Medulla oblongata (tissue), 1 donor: ENCODE measurements around the gene UACA.
A peak's percentile ranks its signal among the peaks of the same experiment; 100 is the strongest.
"Not testable (repeated sequence)": the region's sequence is repeated elsewhere in the genome, so short reads cannot be mapped to it uniquely, and the experiment has no call there.

ENCODE experiments used
- DNase-seq: peaks from one replicate; pipeline ENCODE4 v3.0.0-alpha.2; 2015; ENCODE audit errors: extremely low spot score

Gene UACA

GRCh38 chr15:70763120-70763949 lies at the start of gene UACA:
Gene UACA (minus strand): TSS chr15:70763558. CDS start chr15:70763407, 151 bp downstream.
- peak; percentile 97 for DNase-seq

GRCh38 chr15:70812827-70813364 lies 49.5 kb upstream of the UACA start:
- DNase-seq = no peak

GRCh38 chr15:70810916-70811578 lies 47.7 kb upstream of the UACA start:
- no peak for DNase-seq

GRCh38 chr15:70806992-70807712 lies 43.8 kb upstream of the UACA start:
- DNase-seq = peak; percentile 78

GRCh38 chr15:70804388-70804787 lies 41.0 kb upstream of the UACA start:
- not testable (repeated sequence) for DNase-seq

GRCh38 chr15:70802629-70803028 lies 39.3 kb upstream of the UACA start:
- DNase-seq = no peak

- DNase-seq = no peak
Measured at GRCh38 chr15:70801109-70801508, 37.8 kb upstream of the UACA start.

GRCh38 chr15:70799667-70800450 lies 36.5 kb upstream of the UACA start:
- peak; percentile 24 for DNase-seq

- DNase-seq = no peak
Measured at GRCh38 chr15:70797464-70797863, 34.1 kb upstream of the UACA start.

GRCh38 chr15:70796516-70797310 lies 33.4 kb upstream of the UACA start:
- DNase-seq = no peak

GRCh38 chr15:70795311-70795665 lies 31.9 kb upstream of the UACA start:
- DNase-seq = no peak

- DNase-seq = no peak
Measured at GRCh38 chr15:70794596-70795310, 31.4 kb upstream of the UACA start.

GRCh38 chr15:70793694-70794093 lies 30.3 kb upstream of the UACA start:
- DNase-seq = no peak

GRCh38 chr15:70792171-70792573 lies 28.8 kb upstream of the UACA start:
- DNase-seq = no peak

- no peak for DNase-seq
Measured at GRCh38 chr15:70791259-70791658, 27.9 kb upstream of the UACA start.

GRCh38 chr15:70789213-70789612 lies 25.9 kb upstream of the UACA start:
- DNase-seq = no peak

GRCh38 chr15:70788114-70789049 lies 25.0 kb upstream of the UACA start:
- DNase-seq = no peak

GRCh38 chr15:70786996-70787395 lies 23.6 kb upstream of the UACA start:
- DNase-seq = no peak

GRCh38 chr15:70783610-70784022 lies 20.3 kb upstream of the UACA start:
- DNase-seq = no peak
